HL-60/S4 (cell line): ENCODE measurements around the gene AGPS.
"Not testable (repeated sequence)": the region's sequence is repeated elsewhere in the genome, so short reads cannot be mapped to it uniquely, and the experiment has no call there.

Source experiments
- in situ Hi-C: fragments of 300-500 bp; cut with MboI; formaldehyde crosslinking; loops from 2 replicates; pipeline ENCODE4 v1.14.3; 2022; ENCODE audit warnings: low sequenced_read_pairs

The AGPS gene

DNA sequence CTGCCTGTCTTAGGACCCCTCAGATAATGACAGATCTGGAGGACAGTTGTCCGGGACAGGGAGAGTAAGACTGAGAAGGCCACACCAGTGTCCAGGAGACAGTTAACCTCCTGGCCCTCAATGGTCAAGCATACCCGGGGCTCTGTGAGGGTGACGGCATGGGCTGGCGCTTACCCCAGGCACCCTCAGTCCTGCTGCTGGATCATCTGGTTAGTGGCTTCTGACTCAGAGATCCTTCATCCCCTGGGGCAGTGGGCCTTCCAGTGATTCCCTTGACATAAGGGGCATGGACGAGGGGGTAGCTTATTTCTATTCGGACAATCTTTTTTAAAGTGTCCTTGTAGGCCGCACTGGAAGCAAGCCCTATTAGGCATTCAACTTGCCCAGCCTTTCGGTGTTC is 18.1 kb downstream of the AGPS start:
- in situ Hi-C loops, result not testable (repeated sequence)

GRCh38 chr2:177413703-177414102 is 21.1 kb downstream of the AGPS start:
- in situ Hi-C loops, result no loop called here

- in situ Hi-C loops, result no loop called here
Observed at GRCh38 chr2:177419274-177419673, 26.7 kb downstream of the AGPS start.

- in situ Hi-C loops, result no loop called here
Observed at GRCh38 chr2:177422271-177422670, 29.7 kb downstream of the AGPS start.

GRCh38 chr2:177424120-177424519 is 31.5 kb downstream of the AGPS start:
- in situ Hi-C loops, result not testable (repeated sequence)

DNA sequence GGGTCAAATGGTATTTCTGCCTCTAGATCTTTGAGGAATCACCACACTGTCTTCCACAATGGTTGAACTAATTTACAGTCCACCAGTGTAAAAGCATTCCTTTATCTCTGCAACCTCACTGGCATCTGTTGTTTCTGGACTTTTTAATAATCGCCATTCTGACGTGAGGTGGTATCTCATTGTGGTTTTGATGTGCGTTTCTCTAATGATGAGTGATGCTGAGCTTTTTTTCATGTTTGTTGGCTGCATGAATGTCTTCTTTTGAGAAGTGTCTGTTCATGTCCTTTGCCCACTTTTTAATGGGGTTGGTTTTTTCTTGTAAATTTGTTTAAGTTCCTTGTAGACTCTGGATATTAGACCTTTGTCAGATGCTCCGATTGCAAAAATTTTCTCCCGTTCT is 32.0 kb downstream of the AGPS start:
- in situ Hi-C loops, result not testable (repeated sequence)

DNA sequence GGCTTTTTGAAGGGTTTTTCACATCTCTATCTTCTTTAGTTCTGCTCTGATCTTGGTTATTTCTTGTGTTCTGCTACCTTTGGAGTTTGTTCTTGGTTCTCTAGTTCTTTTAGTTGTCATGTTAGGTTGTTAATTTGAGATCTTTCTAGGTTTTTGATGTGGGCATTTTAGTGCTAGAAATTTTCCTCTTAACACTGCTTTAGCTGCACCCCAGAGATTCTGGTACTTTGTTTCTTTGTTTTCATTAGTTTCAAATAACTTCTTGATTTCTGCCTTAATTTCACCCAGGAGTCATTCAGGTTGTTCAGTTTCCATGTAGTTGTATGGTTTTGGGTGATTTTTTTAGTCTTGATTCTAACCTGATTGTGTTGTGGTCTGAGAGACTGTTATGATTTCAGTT is 34.7 kb downstream of the AGPS start:
- in situ Hi-C loops, result no loop called here

DNA sequence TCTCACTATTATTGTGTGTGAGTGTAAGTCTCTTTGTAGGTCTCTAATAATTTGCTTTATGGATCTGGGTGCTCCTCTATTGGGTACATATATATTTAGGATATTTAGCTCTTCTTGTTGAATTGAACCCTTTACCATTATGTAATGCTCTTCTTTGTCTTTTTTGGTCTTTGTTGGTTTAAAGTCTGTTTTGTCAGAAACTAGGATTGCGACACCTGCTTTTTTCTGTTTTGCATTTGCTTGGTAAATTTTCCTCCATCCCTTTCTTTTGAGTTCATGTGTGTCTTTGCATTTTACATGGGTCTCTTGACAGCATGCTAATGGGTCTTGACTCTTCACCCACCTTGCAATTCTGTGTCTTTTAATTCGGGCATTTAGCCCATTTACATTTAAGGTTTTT is 35.4 kb downstream of the AGPS start:
- in situ Hi-C loops, result not testable (repeated sequence)

GRCh38 chr2:177429688-177430325 is 37.2 kb downstream of the AGPS start:
- in situ Hi-C loops, result no loop called here

DNA sequence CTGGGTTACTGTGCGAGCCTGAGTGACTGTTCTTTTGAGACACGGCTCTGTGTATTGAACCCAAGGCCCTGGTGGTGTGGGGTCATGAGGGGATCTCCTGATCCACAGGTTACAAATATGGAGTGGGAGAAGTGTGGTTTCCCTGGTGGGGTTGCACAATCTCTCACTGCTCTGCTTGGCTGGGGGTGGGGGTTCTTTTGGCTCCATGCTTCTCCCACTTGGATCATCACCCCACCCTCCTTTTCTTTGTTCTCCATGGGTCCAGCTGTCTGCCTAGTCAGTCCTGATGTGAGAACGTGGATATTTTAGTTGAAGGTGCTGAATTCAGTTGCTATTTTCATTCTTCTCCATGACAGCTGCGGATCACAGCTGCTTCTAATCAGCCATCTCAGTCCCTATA is 37.8 kb downstream of the AGPS start:
- in situ Hi-C loops, result no loop called here

- in situ Hi-C loops, result not testable (repeated sequence)
Observed at GRCh38 chr2:177431111-177431725, 38.6 kb downstream of the AGPS start.

GRCh38 chr2:177432703-177433102 is 40.1 kb downstream of the AGPS start:
- in situ Hi-C loops, result no loop called here

DNA sequence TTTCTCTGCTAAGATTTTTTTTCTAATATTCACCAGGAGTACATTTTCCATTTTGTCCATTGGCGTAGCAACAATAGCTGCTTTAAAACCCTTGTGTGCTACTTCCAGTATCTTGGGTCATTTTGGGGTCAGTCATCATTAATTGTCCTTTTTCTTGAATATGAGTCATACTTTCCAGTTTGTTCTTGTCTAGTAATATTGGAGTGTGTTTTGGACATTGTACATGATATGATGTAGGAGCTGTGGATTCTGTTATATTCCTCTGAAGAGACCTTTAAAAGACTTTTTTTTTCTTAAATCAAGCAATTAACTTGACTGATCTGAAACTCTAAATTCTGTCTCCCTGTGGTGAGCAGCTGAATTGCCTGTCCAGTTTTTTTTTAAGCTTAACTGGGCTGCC is 40.8 kb downstream of the AGPS start:
- in situ Hi-C loops, result no loop called here

DNA sequence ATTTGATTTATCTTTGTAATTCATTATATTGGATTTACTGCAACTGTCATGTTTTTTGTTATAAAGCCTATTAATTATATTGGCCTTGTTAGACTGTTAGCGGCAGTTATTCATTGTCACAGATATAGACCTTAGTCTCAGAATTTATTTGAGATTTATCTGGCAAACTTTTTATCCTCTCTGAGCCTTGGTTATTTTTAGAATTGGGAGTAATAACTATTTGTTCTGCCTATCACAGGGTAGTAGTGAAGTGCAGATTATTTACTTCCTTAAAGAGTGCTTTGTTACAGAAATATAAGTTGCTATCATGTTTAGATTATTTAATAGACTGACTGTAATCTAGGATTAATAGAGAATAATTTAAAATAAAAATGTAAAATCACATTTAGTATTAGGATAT is 41.9 kb downstream of the AGPS start:
- in situ Hi-C loops, result no loop called here

DNA sequence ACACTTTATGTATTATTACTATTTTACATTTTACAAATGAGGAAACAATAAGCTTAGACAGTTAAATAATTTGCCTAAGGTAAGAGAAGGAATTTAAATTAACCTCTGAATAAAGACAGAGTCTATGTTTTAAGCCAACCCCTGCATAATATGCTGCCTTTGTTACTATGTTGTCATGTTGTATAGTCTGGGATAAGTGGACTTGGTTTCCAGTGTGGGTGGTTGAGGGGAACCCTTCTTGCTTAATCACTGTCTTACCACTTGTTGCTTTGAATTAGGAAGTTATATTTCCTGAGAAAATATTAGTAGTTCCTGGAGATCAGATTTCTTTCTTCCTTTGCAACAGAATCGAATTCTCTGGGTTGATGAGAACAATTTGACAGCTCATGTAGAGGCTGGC is 52.6 kb downstream of the AGPS start:
- in situ Hi-C loops, result no loop called here

DNA sequence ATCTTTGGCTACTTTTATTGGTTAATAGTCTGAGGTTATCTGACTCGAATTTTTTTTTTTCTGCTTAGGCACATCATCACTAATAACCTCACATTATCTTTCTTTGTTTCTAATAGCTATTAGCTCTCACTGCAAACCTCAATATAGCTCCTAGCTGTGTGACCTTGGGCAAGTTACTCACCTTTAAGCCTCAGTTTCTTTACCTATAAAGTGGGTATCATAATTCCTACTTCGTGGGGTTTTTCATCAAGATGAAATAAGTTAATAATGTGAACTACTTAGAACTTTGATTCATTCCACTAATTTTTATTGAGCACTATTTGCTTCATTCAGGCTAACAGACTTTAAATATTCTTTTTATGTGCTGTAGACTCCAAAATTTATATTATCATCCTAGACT is 55.5 kb downstream of the AGPS start:
- in situ Hi-C loops, result no loop called here

- in situ Hi-C loops, result no loop called here
Observed at GRCh38 chr2:177449159-177449558, 56.6 kb downstream of the AGPS start.

DNA sequence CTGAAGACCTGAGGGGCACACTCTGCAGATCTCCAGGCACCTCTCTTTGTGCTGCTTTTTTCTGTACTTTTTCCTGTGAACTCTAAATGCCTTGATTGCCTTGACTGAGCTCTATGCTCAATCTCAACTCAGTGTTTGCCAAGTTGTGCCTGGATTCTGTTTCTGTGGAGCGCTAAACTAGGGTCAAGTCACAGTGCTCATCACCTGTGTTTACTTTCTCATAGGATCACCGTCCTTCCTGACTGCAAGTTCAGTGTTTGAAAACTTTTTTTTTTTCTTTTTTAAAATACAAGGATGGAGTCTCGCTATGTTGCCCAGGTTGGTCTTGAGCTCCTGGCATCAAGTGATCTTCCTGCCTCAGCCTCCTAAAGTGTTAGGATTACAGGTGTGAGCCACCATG is 62.6 kb downstream of the AGPS start:
- in situ Hi-C loops, result no loop called here

DNA sequence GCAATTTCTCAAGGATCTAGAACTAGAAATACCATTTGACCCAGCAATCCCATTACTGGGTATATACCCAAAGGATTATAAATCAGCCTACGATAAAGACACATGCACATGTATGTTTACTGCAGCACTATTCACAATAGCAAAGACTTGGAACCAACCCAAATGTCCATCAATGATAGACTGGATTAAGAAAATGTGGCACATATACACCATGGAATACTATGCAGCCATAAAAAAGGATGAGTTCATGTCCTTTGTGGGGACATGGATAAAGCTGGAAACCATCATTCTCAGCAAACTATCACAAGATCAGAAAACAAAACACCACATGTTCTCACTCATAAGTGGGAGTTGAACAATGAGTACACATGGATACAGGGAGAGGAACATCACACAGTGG is 67.2 kb downstream of the AGPS start:
- in situ Hi-C loops, result not testable (repeated sequence)

DNA sequence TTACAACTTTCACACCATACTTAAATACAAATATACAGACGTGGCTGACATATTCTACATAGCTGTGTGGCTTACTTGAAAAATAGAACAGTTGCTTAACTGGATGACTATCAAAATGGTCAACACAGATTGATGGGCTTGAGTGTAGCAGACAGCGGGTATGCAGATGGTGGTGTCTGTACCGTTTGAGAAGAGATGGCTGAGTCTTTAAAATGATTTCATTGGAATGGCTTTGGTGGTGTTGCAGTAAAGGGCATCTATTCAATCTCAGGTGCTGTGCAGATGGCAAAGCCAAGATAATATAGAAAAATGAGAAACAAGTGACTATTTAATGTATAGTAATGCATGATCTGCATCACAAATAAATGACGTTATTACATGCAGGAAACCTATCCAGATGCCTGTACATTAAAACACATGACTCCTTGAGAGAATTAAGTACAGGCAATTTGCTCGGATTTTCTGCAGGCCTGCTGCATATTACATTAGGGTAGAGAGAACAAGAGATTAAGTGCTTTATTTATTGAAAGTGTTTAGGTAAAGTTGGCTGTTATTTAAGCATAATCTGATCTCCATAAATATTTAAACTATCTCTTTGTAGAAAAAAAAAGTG is 68.5 kb downstream of the AGPS start:
- in situ Hi-C loops, result no loop called here

GRCh38 chr2:177464549-177464948 is 72.0 kb downstream of the AGPS start:
- in situ Hi-C loops, result no loop called here

- in situ Hi-C loops, result no loop called here
Observed at GRCh38 chr2:177465400-177466138, 73.0 kb downstream of the AGPS start.
